SK-N-SH (cell line): Measurements from ENCODE around the gene PPP1R10. TPM values are rescaled to one million over a fixed set of nuclear protein-coding genes. Genes with fewer than 3 reads are reported as not detected.
A peak's percentile ranks its signal among the peaks of the same experiment; 100 is the strongest.

Source experiments
- CTCF ChIA-PET: fragments of 300-600, 350-600 bp; formaldehyde crosslinking; extraction: SDS; loops from one replicate; lab custom pipeline; 2021; lab: Yijun Ruan, JAX
- POLR2A ChIA-PET: fragments of 350-600 bp; sonication (Branson Sonifier 250); formaldehyde crosslinking; extraction: SDS; loops from one replicate; lab custom pipeline; 2020; ENCODE audit warnings: antibody characterized with exemption, inconsistent platforms; lab: Yijun Ruan, JAX
- DNase-seq: peaks from one replicate; pipeline ENCODE4 v3.0.0; 2012
- H2AFZ ChIP-seq: fragments of 200-600 bp; sonication (generic); 2 replicates; pipeline ENCODE4 v1.8.1; 2016; ENCODE audit warnings: antibody characterized with exemption, mild to moderate bottlenecking, low read depth
- H3F3A ChIP-seq: fragments of 200-600 bp; sonication (generic); replicated peaks from 2 replicates; pipeline ENCODE3; 2016; ENCODE audit warnings: antibody characterized with exemption, mild to moderate bottlenecking; ENCODE audit not compliant: insufficient read depth
- H3K27ac ChIP-seq, 2 experiments: fragments of 200-500 bp in 1 of 2; fragments of 200-600 bp in 1 of 2; sonication (Bioruptor generic) in 1 of 2; sonication (generic), shearing (Covaris generic) in 1 of 2; 2 replicates each; pipeline versions ENCODE4 v1.5.1 to v1.6.1; 2014 to 2016; ENCODE audit warnings: low read depth in 2 of 2, inconsistent platforms in 1 of 2, low read length in 1 of 2, mild to moderate bottlenecking in 1 of 2, mixed read lengths in 1 of 2
- H3K27me3 ChIP-seq: fragments of 200-600 bp; sonication (generic), shearing (Covaris generic); 2 replicates; pipeline ENCODE4 v1.6.1; 2016; ENCODE audit warnings: mixed run types; ENCODE audit not compliant: insufficient read depth
- H3K36me3 ChIP-seq, 2 experiments: fragments of 200-500 bp in 1 of 2; fragments of 200-600 bp in 1 of 2; sonication (Bioruptor generic) in 1 of 2; sonication (generic) in 1 of 2; replicated peaks in 1 of 2; 2 replicates each; pipeline versions ENCODE3 to v1.5.1; 2014 to 2016; ENCODE audit warnings: low read length in 1 of 2, mild to moderate bottlenecking in 1 of 2; ENCODE audit not compliant: insufficient read depth in 2 of 2, control insufficient read depth in 1 of 2
- H3K4me1 ChIP-seq, 2 experiments: fragments of 200-500 bp in 1 of 2; fragments of 200-600 bp in 1 of 2; sonication (Bioruptor generic) in 1 of 2; sonication (generic), shearing (Covaris generic) in 1 of 2; 2 replicates each; pipeline versions ENCODE4 v1.5.1 to v1.6.1; 2014 to 2016; ENCODE audit warnings: low read depth in 1 of 2, low read length in 1 of 2, mixed run types in 1 of 2; ENCODE audit not compliant: insufficient read depth in 2 of 2, control insufficient read depth in 1 of 2
- H3K4me2 ChIP-seq: fragments of 200-600 bp; sonication (generic), shearing (Covaris generic); 2 replicates; pipeline ENCODE4 v1.6.1; 2017; ENCODE audit warnings: mixed run types
- H3K4me3 ChIP-seq, 2 experiments: fragments of 200-500 bp in 1 of 2; fragments of 200-600 bp in 1 of 2; sonication (Bioruptor generic) in 1 of 2; sonication (generic), shearing (Covaris generic) in 1 of 2; 2 replicates each; pipeline versions ENCODE4 v1.5.1 to v1.8.1; 2014 to 2016; ENCODE audit warnings: low read depth in 2 of 2, inconsistent platforms in 1 of 2, low read length in 1 of 2, mild to moderate bottlenecking in 1 of 2, mixed read lengths in 1 of 2, moderate library complexity in 1 of 2
- H3K79me2 ChIP-seq: fragments of 200-600 bp; sonication (generic); 2 replicates; pipeline ENCODE4 v1.8.1; 2017; ENCODE audit warnings: mild to moderate bottlenecking; ENCODE audit not compliant: insufficient read depth
- H3K9ac ChIP-seq: fragments of 200-600 bp; sonication (generic); 2 replicates; pipeline ENCODE4 v1.6.1; 2017; ENCODE audit warnings: mixed run types
- H3K9me2 ChIP-seq: fragments of 200-600 bp; sonication (generic); 2 replicates; pipeline ENCODE4 v1.6.1; 2017; ENCODE audit warnings: mixed run types
- H3K9me3 ChIP-seq: fragments of 200-600 bp; sonication (generic); 2 replicates; pipeline ENCODE4 v1.6.1; 2017; ENCODE audit warnings: mixed run types, mild to moderate bottlenecking, moderate library complexity
- H4K20me1 ChIP-seq: fragments of 200-600 bp; sonication (generic); 2 replicates; pipeline ENCODE4 v1.6.1; 2017; ENCODE audit warnings: mild to moderate bottlenecking, mixed run types; ENCODE audit not compliant: insufficient read depth
- CHD2 ChIP-seq: fragments of 150-350 bp; IDR thresholded peaks from 2 replicates; pipeline ENCODE4 v1.6.1; 2018; ENCODE audit warnings: low read length; ENCODE audit not compliant: partially characterized antibody
- CTCF ChIP-seq: fragments of 200-600 bp; sonication (generic); IDR thresholded peaks from 2 replicates; pipeline ENCODE4 v1.6.1; 2017; ENCODE audit warnings: antibody characterized with exemption, mild to moderate bottlenecking, moderate library complexity
- ELF1 ChIP-seq: IDR thresholded peaks from 2 replicates; pipeline ENCODE4 v1.4.0; 2012
- EP300 ChIP-seq, 2 experiments: IDR thresholded peaks; 2 replicates each; pipeline versions ENCODE4 v1.4.0 to v1.6.1; 2012; ENCODE audit warnings: borderline replicate concordance in 1 of 2, low read depth in 1 of 2, low read length in 1 of 2
- GABPA ChIP-seq: IDR thresholded peaks from 2 replicates; pipeline ENCODE4 v1.4.0; 2012; ENCODE audit warnings: low read depth, mild to moderate bottlenecking
- GATA2 ChIP-seq: sonication (generic); formaldehyde crosslinking; IDR thresholded peaks from 2 replicates; pipeline ENCODE4 v1.5.0; 2020; ENCODE audit warnings: mild to moderate bottlenecking, missing genetic modification reagents
- JUND ChIP-seq: IDR thresholded peaks from 2 replicates; pipeline ENCODE4 v1.4.0; 2012
- MAX ChIP-seq: IDR thresholded peaks from 2 replicates; pipeline ENCODE4 v1.4.0; 2012; ENCODE audit warnings: low read depth
- MXI1 ChIP-seq: IDR thresholded peaks from 2 replicates; pipeline ENCODE4 v1.6.1; 2012; ENCODE audit warnings: mild to moderate bottlenecking, low read depth, low read length, improper control_type of control experiment
- NRF1 ChIP-seq: IDR thresholded peaks from 2 replicates; pipeline ENCODE4 v1.6.1; 2012; ENCODE audit warnings: low read depth, mild to moderate bottlenecking, low read length
- POLR2AphosphoS5 ChIP-seq: IDR thresholded peaks from 2 replicates; pipeline ENCODE4 v1.6.1; 2012; ENCODE audit warnings: low read depth, low read length
- RCOR1 ChIP-seq: fragments of 150-350 bp; IDR thresholded peaks from 2 replicates; pipeline ENCODE4 v1.6.1; 2017; ENCODE audit warnings: antibody characterized with exemption, low read length
- REST ChIP-seq: IDR thresholded peaks from 2 replicates; pipeline ENCODE4 v1.6.1; 2012; ENCODE audit warnings: mild to moderate bottlenecking, low read depth, low read length, moderate library complexity
- RFX5 ChIP-seq: IDR thresholded peaks from 2 replicates; pipeline ENCODE4 v1.6.1; 2012; ENCODE audit warnings: mild to moderate bottlenecking, improper control_type of control experiment, low read length
- SIN3A ChIP-seq: IDR thresholded peaks from 2 replicates; pipeline ENCODE4 v1.6.1; 2012; ENCODE audit warnings: low read depth, mild to moderate bottlenecking, low read length, moderate library complexity, borderline replicate concordance
- TAF1 ChIP-seq: IDR thresholded peaks from 2 replicates; pipeline ENCODE4 v1.6.1; 2012; ENCODE audit warnings: low read depth, mild to moderate bottlenecking, low read length, moderate library complexity, borderline replicate concordance
- TCF12 ChIP-seq: IDR thresholded peaks from 2 replicates; pipeline ENCODE4 v1.4.0; 2012
- TEAD4 ChIP-seq: IDR thresholded peaks from 2 replicates; pipeline ENCODE4 v1.4.0; 2012; ENCODE audit warnings: mild to moderate bottlenecking, borderline replicate concordance; ENCODE audit not compliant: insufficient read depth
- USF1 ChIP-seq: IDR thresholded peaks from 2 replicates; pipeline ENCODE4 v1.4.0; 2012; ENCODE audit warnings: low read depth, borderline replicate concordance
- USF2 ChIP-seq: fragments of 150-350 bp; IDR thresholded peaks from 2 replicates; pipeline ENCODE4 v1.6.1; 2017; ENCODE audit warnings: antibody characterized with exemption, low read length, low read depth, borderline replicate concordance
- YY1 ChIP-seq: IDR thresholded peaks from 2 replicates; pipeline ENCODE4 v1.4.0; 2012; ENCODE audit warnings: low read depth, mild to moderate bottlenecking
- WGBS: methylation state at CpG from one replicate; pipeline ENCODE4 v1.1.6; 2017; ENCODE audit warnings: low lambda C conversion rate; 5-methylcytosine and 5-hydroxymethylcytosine counted together
- polyA plus RNA-seq, 3 experiments: library from polyadenylated mRNA; depleted of rRNA; stranded (reverse); fragments of >200 nt; gene quantifications; 2 replicates each; pipeline ENCODE4 v1.2.3, GENCODE V29; 2012

PPP1R10 gene
- polyA plus RNA-seq, 1 of the 3 experiments (the other 2 are of a cell fraction), result 16.8 TPM

- H3K36me3 ChIP-seq, result peaks cover 32 to 41% of the 10 kb centered on the region in 2 experiments
- H3K9me2 ChIP-seq, result no peaks in the 10 kb centered on the region
- H3K4me1 ChIP-seq, result peaks cover 15 to 17% of the 10 kb centered on the region in 2 experiments
- peaks cover 41% of the 10 kb centered on the region for H3K79me2 ChIP-seq
- peak; percentile 73 for TF ChIP-seq CHD2
- 0 out of 2 replicates have a peak, but pooled peaks have one; percentile 11 for TF ChIP-seq TEAD4
- TF ChIP-seq MAX, result peak; percentile 99
- TF ChIP-seq REST, result peak; percentile 7; the same call in 1 of the 2 replicates
- TF ChIP-seq NRF1, result peak; percentile 31; the same call in 1 of the 2 replicates
- TF ChIP-seq CTCF, result no peak
- TF ChIP-seq ELF1, result peak; percentile 82
- TF ChIP-seq JUND, result no peak
- TF ChIP-seq TAF1, result peak; percentile 81
- peak; percentile 73 for TF ChIP-seq POLR2AphosphoS5
- peak; percentile 96 for TF ChIP-seq GABPA
- TF ChIP-seq YY1, result peak; percentile 88
- no peak for TF ChIP-seq USF1
- peak; percentile 35 for TF ChIP-seq GATA2
- TF ChIP-seq RFX5, result 0 out of 2 replicates have a peak, but pooled peaks have one; percentile 10
- peak in 1 of 2 experiments; percentile 13; a peak in 1 of 4 replicates for TF ChIP-seq EP300 (IDR thresholded peaks at IDR 0.05; ENCODE audit: borderline replicate concordance in 1 of 2, low read depth in 1 of 2, low read length in 1 of 2)
- TF ChIP-seq TCF12, result peak; percentile 25; the same call in 1 of the 2 replicates
- peak; percentile 52; the same call in 1 of the 2 replicates for TF ChIP-seq SIN3A
- no peak for TF ChIP-seq RCOR1
- TF ChIP-seq MXI1, result peak; percentile 87
- no peak for TF ChIP-seq USF2
- no peaks in the 10 kb centered on the region for H3K27me3 ChIP-seq
- H3K4me3 ChIP-seq, result peak within 1 kb of the TSS; percentile 93 to 99
- peaks cover 10% of the 10 kb centered on the region for H3F3A ChIP-seq
- peak within 1 kb of the TSS; percentile 93 for H3K9ac ChIP-seq
- H4K20me1 ChIP-seq, result no peaks in the 10 kb centered on the region
- ChIA-PET POLR2A (interaction anchor here (0.9 to 3.6 kb wide), 7 partner anchors 9 to 1277 kb away, joined by 3 to 22 read pairs (median 7); partner anchors contain the start of gene ABCF1), CTCF (interaction anchor here (1.0 to 9.4 kb wide), 3 partner anchors 14 to 74 kb away, joined by 3 to 140 read pairs (median 17); no protein-coding TSS in a partner anchor)
- peak within 1 kb of the TSS; percentile 90 to 99 for H3K27ac ChIP-seq
- peak within 1 kb of the TSS; percentile 95 for H3K4me2 ChIP-seq
- DNase-seq, result peak; percentile 87
- WGBS, result 2% methylated on average over 30 of the region's 42 CpGs
- H3K9me3 ChIP-seq, result no peaks in the 10 kb centered on the region
- H2AFZ ChIP-seq, result peak within 1 kb of the TSS; percentile 87
Observed at GRCh38 chr6:30556906-30557682, 59.9 kb downstream of the PPP1R10 start, which contains the start of gene PRR3. TSS of gene PRR3 (plus strand) at chr6:30557295. CDS start at chr6:30557345, 50 bp downstream.
